ENCODE results near the gene SLC8A3.

SLC8A3 gene

DNA sequence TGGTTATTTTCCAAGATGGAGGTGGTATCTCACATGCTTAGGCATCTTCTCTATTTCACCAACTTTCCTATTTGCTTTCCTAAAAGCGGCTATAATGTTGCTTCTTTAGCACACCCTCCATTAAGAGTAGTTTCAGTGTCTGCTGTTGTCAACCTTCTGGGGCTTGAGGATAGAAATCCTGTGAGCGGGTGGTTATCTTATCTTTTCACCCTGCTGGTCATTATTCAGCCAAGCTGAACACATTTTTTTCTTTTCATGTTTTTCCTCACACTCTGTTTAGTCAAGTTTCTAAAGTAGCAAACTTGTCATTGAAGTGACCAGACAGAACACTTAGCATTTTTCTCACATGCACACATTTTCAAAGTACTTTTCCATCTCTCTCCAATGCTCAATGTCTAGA lies 104.5 kb downstream of the SLC8A3 start:
- no peak overlapping the region for H3K9ac ChIP-seq (ENCODE audit: low read depth, low read length)
- H3K4me3 ChIP-seq (ENCODE audit: low read depth, low read length), result no peak overlapping the region
- H3K36me3 ChIP-seq (ENCODE audit: control insufficient read depth, insufficient read depth, low read length), result no peaks in the 10 kb centered on the region
- H3K4me1 ChIP-seq (ENCODE audit: control insufficient read depth, insufficient read depth, low read length), result no peaks in the 10 kb centered on the region
- H3K9me3 ChIP-seq (ENCODE audit: control insufficient read depth, insufficient read depth, low read length), result no peaks in the 10 kb centered on the region
- H3K27me3 ChIP-seq (ENCODE audit: control insufficient read depth, insufficient read depth, low read length), result no peaks in the 10 kb centered on the region

DNA sequence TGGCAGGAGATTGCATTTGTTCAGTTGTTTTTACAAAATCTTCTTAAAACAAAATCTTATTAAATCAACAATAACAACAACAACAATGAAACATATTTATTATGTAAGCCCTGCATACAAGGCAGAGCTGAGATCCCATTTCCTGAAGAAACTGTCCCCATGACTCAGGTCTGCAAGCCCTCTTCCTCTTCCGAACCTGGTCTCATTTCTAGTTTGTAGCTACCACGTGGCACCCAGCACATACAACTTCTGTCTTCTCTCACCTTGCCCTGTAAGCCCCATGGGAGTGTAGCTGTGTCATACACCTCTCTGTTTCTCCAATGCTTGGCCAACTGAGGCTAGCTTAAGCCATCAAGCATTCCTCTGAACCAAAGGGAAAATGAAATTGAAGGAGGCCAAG lies 106.4 kb downstream of the SLC8A3 start:
- Histone ChIP-seq H3K36me3 (ENCODE audit: control insufficient read depth, insufficient read depth, low read length) (no peaks in the 10 kb centered on the region), H3K27me3 (ENCODE audit: control insufficient read depth, insufficient read depth, low read length) (no peaks in the 10 kb centered on the region), H3K9me3 (ENCODE audit: control insufficient read depth, insufficient read depth, low read length) (no peaks in the 10 kb centered on the region), H3K4me3 (ENCODE audit: low read depth, low read length) (no peak overlapping the region), H3K4me1 (ENCODE audit: control insufficient read depth, insufficient read depth, low read length) (no peaks in the 10 kb centered on the region), H3K9ac (ENCODE audit: low read depth, low read length) (no peak overlapping the region)

DNA sequence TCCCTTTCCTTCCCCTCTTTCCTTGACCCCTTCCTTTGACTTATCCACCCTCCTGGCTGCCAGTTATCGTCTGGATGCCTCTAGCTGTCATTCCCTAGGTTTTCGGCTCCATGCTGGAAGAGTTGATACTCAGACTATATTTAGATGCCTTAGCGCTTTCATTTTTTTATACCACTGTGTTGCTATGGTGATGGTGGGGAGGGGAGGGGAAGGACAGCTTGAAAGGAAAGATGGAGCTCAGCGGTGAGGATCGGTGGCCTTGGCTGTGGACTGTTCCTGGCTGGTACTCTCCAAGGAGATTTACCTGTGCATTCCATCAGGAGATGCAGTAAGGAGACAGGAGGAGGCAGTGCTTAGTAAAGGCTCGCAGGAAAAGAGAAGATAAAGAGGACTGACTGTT lies 108.7 kb downstream of the SLC8A3 start:
- no peak overlapping the region for H3K9ac ChIP-seq (ENCODE audit: low read depth, low read length)
- H3K36me3 ChIP-seq (ENCODE audit: control insufficient read depth, insufficient read depth, low read length), result no peaks in the 10 kb centered on the region
- H3K4me1 ChIP-seq (ENCODE audit: control insufficient read depth, insufficient read depth, low read length), result no peaks in the 10 kb centered on the region
- no peaks in the 10 kb centered on the region for H3K9me3 ChIP-seq (ENCODE audit: control insufficient read depth, insufficient read depth, low read length)
- H3K27me3 ChIP-seq (ENCODE audit: control insufficient read depth, insufficient read depth, low read length), result no peaks in the 10 kb centered on the region
- H3K4me3 ChIP-seq (ENCODE audit: low read depth, low read length), result no peak overlapping the region

DNA sequence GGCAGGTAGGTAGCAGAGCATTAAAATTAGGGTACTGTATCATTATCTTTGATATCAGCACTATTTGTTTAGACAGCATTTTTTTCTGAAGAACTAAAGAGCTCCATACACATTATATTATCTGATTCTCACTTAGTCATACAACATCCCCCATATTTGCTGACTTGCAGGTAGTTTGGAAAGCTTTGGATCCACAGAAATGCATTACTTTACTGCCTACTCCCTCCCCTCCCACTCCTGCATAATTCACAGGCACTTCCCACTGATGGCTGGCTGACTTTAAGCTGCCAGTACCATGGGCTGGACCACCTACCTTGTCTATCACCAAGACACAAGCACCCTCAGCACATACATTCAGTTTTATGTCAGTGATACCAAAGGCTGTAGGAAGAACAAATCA lies 110.4 kb downstream of the SLC8A3 start:
- H3K36me3 ChIP-seq (ENCODE audit: control insufficient read depth, insufficient read depth, low read length), result no peaks in the 10 kb centered on the region
- H3K9me3 ChIP-seq (ENCODE audit: control insufficient read depth, insufficient read depth, low read length), result no peaks in the 10 kb centered on the region
- no peak overlapping the region for H3K9ac ChIP-seq (ENCODE audit: low read depth, low read length)
- H3K4me3 ChIP-seq (ENCODE audit: low read depth, low read length), result no peak overlapping the region
- H3K27me3 ChIP-seq (ENCODE audit: control insufficient read depth, insufficient read depth, low read length), result no peaks in the 10 kb centered on the region
- no peaks in the 10 kb centered on the region for H3K4me1 ChIP-seq (ENCODE audit: control insufficient read depth, insufficient read depth, low read length)

DNA sequence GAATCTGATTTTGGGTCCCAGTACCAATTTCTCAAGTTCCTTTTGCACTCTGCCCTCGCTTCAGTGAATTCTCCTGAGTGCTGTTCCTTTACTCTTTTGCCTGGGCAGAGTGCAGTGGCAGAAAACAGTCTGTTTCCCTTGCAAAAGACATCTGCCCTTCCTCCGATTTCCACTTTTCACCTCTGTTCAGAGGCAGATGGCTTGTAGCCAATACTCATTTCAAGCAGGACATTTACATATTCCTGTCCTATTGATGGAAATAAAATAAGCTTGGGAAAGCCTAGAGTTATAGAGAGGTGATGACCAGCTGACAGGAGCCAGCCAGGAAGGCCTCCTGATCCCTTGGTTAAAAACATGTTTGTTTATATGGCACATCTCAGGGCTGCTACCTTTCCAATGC lies 111.0 kb downstream of the SLC8A3 start:
- Histone ChIP-seq H3K9ac (ENCODE audit: low read depth, low read length) (no peak overlapping the region), H3K4me1 (ENCODE audit: control insufficient read depth, insufficient read depth, low read length) (no peaks in the 10 kb centered on the region), H3K27me3 (ENCODE audit: control insufficient read depth, insufficient read depth, low read length) (no peaks in the 10 kb centered on the region), H3K36me3 (ENCODE audit: control insufficient read depth, insufficient read depth, low read length) (no peaks in the 10 kb centered on the region), H3K4me3 (ENCODE audit: low read depth, low read length) (no peak overlapping the region), H3K9me3 (ENCODE audit: control insufficient read depth, insufficient read depth, low read length) (no peaks in the 10 kb centered on the region)

DNA sequence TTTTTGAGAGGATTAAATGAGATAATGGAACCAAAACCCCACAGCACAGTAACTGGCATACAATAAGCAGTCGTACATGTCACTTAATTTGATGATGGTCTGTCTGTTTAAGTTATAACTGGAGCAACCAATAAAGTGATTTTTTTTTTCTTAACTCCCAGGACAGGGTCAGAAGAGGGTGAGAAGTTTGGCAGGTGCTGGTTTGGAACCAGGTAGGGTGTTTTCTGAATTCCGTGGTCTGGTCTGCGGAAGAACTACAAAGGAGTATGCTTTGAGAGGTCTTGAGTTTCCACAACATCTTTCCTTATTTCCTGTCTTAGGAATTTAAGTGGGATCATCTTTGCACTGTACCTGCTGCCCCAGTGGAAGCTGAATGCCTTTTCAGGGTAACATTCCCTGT lies 111.7 kb downstream of the SLC8A3 start:
- H3K4me3 ChIP-seq (ENCODE audit: low read depth, low read length), result no peak overlapping the region
- H3K36me3 ChIP-seq (ENCODE audit: control insufficient read depth, insufficient read depth, low read length), result no peaks in the 10 kb centered on the region
- no peaks in the 10 kb centered on the region for H3K27me3 ChIP-seq (ENCODE audit: control insufficient read depth, insufficient read depth, low read length)
- no peaks in the 10 kb centered on the region for H3K9me3 ChIP-seq (ENCODE audit: control insufficient read depth, insufficient read depth, low read length)
- H3K4me1 ChIP-seq (ENCODE audit: control insufficient read depth, insufficient read depth, low read length), result no peaks in the 10 kb centered on the region
- H3K9ac ChIP-seq (ENCODE audit: low read depth, low read length), result no peak overlapping the region

DNA sequence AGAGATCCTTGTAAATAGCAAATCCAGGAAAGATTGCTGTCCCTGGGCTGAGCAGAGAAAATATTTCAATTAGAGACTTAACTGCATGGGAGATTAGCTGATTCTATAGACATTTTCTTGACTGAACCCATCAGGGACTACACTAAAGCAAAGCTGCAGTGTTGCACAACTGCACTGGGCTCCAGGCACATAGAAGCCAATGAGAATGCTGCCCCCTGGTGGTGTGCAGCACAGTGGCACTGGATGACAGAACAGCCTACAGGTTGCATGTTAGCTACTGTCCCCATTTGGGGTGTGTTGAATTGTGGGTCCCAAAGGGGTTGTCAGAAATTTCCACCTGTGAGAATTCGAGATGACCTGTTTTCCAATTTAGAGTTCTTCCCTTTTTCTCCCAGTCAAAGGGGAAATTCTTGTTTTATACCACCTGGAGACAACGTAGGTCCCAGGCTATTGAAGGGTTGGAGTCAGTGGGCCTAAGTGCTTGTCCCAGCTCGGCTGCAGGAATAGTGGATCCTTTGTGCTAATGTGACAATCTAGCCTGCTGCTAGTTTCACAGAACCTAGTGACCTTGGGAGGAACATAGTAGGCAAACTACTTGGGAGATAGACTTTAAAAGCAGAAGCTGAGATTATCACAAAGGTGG lies 114.7 kb downstream of the SLC8A3 start:
- Histone ChIP-seq H3K9me3 (ENCODE audit: control insufficient read depth, insufficient read depth, low read length) (no peaks in the 10 kb centered on the region), H3K27me3 (ENCODE audit: control insufficient read depth, insufficient read depth, low read length) (no peaks in the 10 kb centered on the region), H3K4me3 (ENCODE audit: low read depth, low read length) (no peak overlapping the region), H3K36me3 (ENCODE audit: control insufficient read depth, insufficient read depth, low read length) (no peaks in the 10 kb centered on the region), H3K9ac (ENCODE audit: low read depth, low read length) (no peak overlapping the region), H3K4me1 (ENCODE audit: control insufficient read depth, insufficient read depth, low read length) (no peaks in the 10 kb centered on the region)

DNA sequence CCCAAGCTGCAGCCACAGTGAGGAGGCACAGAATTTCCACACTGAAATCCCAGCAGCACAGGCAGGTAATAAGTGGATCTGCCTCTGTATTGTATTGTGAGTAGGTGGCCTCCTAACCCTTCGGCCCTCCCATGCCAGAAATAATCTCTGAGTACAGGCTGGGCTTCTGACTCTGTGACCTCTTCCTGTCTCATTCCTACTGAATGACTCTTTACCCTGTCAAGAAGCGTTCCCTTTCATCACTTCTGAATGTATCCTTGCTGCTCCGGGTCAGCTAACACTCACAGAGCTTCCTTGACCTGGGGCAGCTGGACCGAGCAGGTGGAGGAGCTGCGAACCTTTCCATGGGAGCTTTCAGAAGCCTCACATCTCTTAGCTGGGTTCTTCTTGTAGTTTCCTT lies 119.6 kb downstream of the SLC8A3 start:
- Histone ChIP-seq H3K36me3 (ENCODE audit: control insufficient read depth, insufficient read depth, low read length) (no peaks in the 10 kb centered on the region), H3K9me3 (ENCODE audit: control insufficient read depth, insufficient read depth, low read length) (no peaks in the 10 kb centered on the region), H3K27me3 (ENCODE audit: control insufficient read depth, insufficient read depth, low read length) (no peaks in the 10 kb centered on the region), H3K4me1 (ENCODE audit: control insufficient read depth, insufficient read depth, low read length) (no peaks in the 10 kb centered on the region), H3K4me3 (ENCODE audit: low read depth, low read length) (no peak overlapping the region), H3K9ac (ENCODE audit: low read depth, low read length) (no peak overlapping the region)

DNA sequence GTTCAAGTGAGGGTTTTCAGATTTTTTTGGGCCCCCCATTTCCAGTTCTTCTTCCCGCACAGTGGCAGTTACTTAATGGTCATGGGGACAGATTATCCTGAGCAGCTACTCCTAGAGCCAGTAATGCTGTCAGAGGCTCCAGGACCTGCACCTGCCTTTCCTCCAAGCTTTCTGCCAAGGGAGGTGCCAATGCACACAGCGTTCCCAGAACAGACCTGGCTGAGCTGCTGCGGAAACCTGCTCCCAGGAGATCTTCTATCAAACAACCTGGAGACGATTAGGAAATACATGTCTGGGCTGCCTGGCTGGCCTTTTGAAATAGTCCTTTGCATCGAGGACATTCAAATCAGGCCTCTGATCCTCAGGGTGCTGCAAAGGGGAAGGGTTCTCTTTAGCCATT lies 120.9 kb downstream of the SLC8A3 start:
- H3K27me3 ChIP-seq (ENCODE audit: control insufficient read depth, insufficient read depth, low read length), result no peaks in the 10 kb centered on the region
- no peaks in the 10 kb centered on the region for H3K36me3 ChIP-seq (ENCODE audit: control insufficient read depth, insufficient read depth, low read length)
- H3K4me3 ChIP-seq (ENCODE audit: low read depth, low read length), result no peak overlapping the region
- H3K9ac ChIP-seq (ENCODE audit: low read depth, low read length), result no peak overlapping the region
- no peaks in the 10 kb centered on the region for H3K9me3 ChIP-seq (ENCODE audit: control insufficient read depth, insufficient read depth, low read length)
- no peaks in the 10 kb centered on the region for H3K4me1 ChIP-seq (ENCODE audit: control insufficient read depth, insufficient read depth, low read length)

DNA sequence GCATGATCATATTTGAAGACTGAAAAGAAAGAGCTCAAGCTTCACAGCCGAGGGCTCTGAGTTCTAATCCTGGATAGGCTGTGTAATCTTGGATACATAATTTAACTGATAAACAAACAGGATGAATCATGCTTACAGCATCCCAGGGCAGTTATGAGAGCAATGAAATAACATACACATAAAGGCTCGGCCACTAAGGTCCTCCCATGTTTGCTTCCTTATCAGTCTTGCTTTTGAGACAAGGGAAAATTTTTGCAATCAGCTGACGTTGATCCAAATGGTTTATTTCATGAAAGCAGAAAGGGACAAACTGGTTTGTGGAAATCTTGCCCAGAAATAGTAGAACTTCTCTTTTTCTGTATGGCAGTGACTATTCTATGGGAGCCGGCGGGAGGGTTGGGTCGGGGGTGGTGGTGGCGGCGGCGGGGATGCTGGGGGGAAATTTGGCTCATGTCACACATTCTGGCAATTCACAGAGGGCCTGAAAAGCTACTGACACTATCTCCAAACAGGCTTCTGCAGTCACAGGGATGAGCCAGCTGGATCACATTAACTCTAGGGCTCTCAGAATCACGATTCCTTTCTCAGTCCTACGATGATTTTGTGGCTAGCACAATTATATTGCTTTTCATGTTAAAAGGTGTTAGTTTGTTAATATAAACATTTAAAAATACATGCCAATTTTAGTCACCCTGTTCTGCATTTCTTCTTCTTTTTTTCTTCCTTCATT lies 124.5 kb downstream of the SLC8A3 start:
- no peaks in the 10 kb centered on the region for H3K4me1 ChIP-seq (ENCODE audit: control insufficient read depth, insufficient read depth, low read length)

DNA sequence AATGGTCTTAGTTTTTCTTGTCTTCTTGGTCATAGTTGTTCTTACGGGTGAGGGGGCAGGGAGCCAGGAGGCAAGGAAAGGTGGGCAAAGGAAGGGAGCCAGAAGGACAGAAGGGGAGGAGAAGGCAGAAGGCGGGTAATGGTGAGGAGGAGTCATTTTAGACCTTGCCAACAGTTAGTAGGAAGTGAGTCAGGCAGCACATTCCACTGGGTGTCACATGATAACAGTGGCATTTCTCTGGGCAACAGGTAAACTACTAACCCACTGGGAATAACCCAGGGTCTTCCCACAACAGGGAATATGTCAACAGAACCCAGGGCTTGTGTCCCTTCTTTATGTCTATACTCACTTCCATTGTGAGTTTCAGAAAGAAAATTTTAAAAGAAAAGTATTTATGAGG lies 127.6 kb downstream of the SLC8A3 start:
- Histone ChIP-seq H3K27me3 (ENCODE audit: control insufficient read depth, insufficient read depth, low read length) (no peaks in the 10 kb centered on the region), H3K4me1 (ENCODE audit: control insufficient read depth, insufficient read depth, low read length) (peaks cover 3% of the 10 kb centered on the region), H3K9ac (ENCODE audit: low read depth, low read length) (no peak overlapping the region)

More for the DNA sequence above, 124.5 kb downstream of the SLC8A3 start:
- no peak overlapping the region for H3K4me3 ChIP-seq (ENCODE audit: low read depth, low read length)
- H3K9me3 ChIP-seq (ENCODE audit: control insufficient read depth, insufficient read depth, low read length), result no peaks in the 10 kb centered on the region
- H3K36me3 ChIP-seq (ENCODE audit: control insufficient read depth, insufficient read depth, low read length), result no peaks in the 10 kb centered on the region
- H3K27me3 ChIP-seq (ENCODE audit: control insufficient read depth, insufficient read depth, low read length), result no peaks in the 10 kb centered on the region
- no peak overlapping the region for H3K9ac ChIP-seq (ENCODE audit: low read depth, low read length)

DNA sequence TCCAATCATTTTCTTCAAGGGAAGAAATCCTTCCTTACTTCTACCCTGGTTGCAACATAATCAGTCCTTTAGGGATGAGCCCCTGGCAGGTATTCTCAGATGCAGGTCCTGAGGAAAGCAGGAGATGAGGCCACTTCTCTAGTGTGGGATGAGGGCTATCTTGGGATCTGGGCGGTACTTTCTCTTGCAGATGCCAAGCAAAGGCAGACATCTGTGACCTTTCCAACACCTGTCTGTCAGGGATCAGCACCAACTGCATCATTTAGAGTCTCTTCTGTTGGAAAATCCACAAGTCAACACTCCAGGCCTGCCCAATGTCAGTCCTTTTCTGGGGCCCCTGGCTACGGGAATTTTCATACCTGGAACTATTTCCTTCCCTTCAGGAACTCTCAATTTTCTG lies 129.2 kb downstream of the SLC8A3 start:
- H3K9ac ChIP-seq (ENCODE audit: low read depth, low read length), result no peak overlapping the region
- no peaks in the 10 kb centered on the region for H3K36me3 ChIP-seq (ENCODE audit: control insufficient read depth, insufficient read depth, low read length)
- H3K4me1 ChIP-seq (ENCODE audit: control insufficient read depth, insufficient read depth, low read length), result peaks cover 3% of the 10 kb centered on the region
- no peak overlapping the region for H3K4me3 ChIP-seq (ENCODE audit: low read depth, low read length)
- no peaks in the 10 kb centered on the region for H3K27me3 ChIP-seq (ENCODE audit: control insufficient read depth, insufficient read depth, low read length)
- H3K9me3 ChIP-seq (ENCODE audit: control insufficient read depth, insufficient read depth, low read length), result no peaks in the 10 kb centered on the region

More for the DNA sequence above, 127.6 kb downstream of the SLC8A3 start:
- H3K4me3 ChIP-seq (ENCODE audit: low read depth, low read length), result no peak overlapping the region
- H3K9me3 ChIP-seq (ENCODE audit: control insufficient read depth, insufficient read depth, low read length), result no peaks in the 10 kb centered on the region
- no peaks in the 10 kb centered on the region for H3K36me3 ChIP-seq (ENCODE audit: control insufficient read depth, insufficient read depth, low read length)

Data from iPS-15b (cell line).